Heart right ventricle (tissue), 16 donors: ENCODE results near the gene FBXO28. TPM values are rescaled to one million over a fixed set of nuclear protein-coding genes. Genes with fewer than 3 reads are reported as not detected.

ENCODE experiments used
- ATAC-seq, 8 donors: fragments of 200-7000 bp; cut with Tn5 transposase; one replicate each; pipeline ENCODE4 v1.9.1; 2020; ENCODE audit warnings: mild to moderate bottlenecking in 8 of 8, moderate library complexity in 8 of 8, moderate number of reproducible peaks in 1 of 8
- DNase-seq, 2 donors: peaks; one replicate each; pipeline ENCODE4 v3.0.0-alpha.2; 2020
- H3K27ac ChIP-seq, 10 donors: fragments of 200-600 bp; sonication (generic) in 2 of 10; one replicate each; pipeline versions ENCODE4 v1.5.0 to v1.8.0; 2020 to 2022; ENCODE audit warnings: mild to moderate bottlenecking in 3 of 10
- H3K27me3 ChIP-seq, 7 donors: fragments of 200-600 bp; one replicate each; pipeline ENCODE4 v1.8.0; 2021 to 2022; ENCODE audit warnings: mild to moderate bottlenecking in 2 of 7
- H3K36me3 ChIP-seq, 9 donors: fragments of 200-600 bp; sonication (generic) in 1 of 9; one replicate each; pipeline versions ENCODE4 v1.5.0 to v1.8.0; 2020 to 2022; ENCODE audit warnings: mild to moderate bottlenecking in 2 of 9
- H3K4me1 ChIP-seq, 9 donors: fragments of 200-600 bp; sonication (generic) in 1 of 9; one replicate each; pipeline versions ENCODE4 v1.5.0 to v1.8.0; 2020 to 2022; ENCODE audit warnings: mild to moderate bottlenecking in 4 of 9
- H3K4me3 ChIP-seq, 10 donors: fragments of 200-600 bp; sonication (generic) in 2 of 10; one replicate each; pipeline versions ENCODE4 v1.5.0 to v1.8.0; 2020 to 2022; ENCODE audit warnings: mild to moderate bottlenecking in 7 of 10, moderate library complexity in 2 of 10
- H3K9me3 ChIP-seq, 11 donors: fragments of 200-600 bp in 10 of 11; sonication (generic) in 2 of 11; one replicate each; pipeline versions ENCODE4 v1.5.0 to v1.8.0; 2013 to 2022; ENCODE audit warnings: mild to moderate bottlenecking in 2 of 11, control low read depth in 1 of 11, moderate library complexity in 1 of 11
- WGBS, 2 donors: extraction: QIAGEN DNeasy Blood & Tissue Kit; methylation state at CpG; one replicate each; pipeline ENCODE4 v1.1.7; 2013; ENCODE audit warnings: inconsistent platforms in 1 of 2; 5-methylcytosine and 5-hydroxymethylcytosine counted together
- intact Hi-C, 10 donors: fragments of 100-400 bp; cut with DNase I; formaldehyde crosslinking; loops; one replicate each; pipeline versions ENCODE4 v1.11.1 to v1.14.2; 2022
- polyA plus RNA-seq, 2 donors: library from polyadenylated mRNA; stranded (reverse); fragments of 200-250 nt; gene quantifications; one replicate each; pipeline ENCODE4 v1.2.3, GENCODE V29; 2013
- total RNA-seq, 10 donors: library from RNA; stranded (reverse); fragmentation: NEBNext Ultra II Directional in 3 of 10; extraction: Animal tissue kit (Norgen Biotek cat#: 25700) in 3 of 10; gene quantifications; one replicate each; pipeline versions ENCODE4 v1.2.1 to v1.2.4, GENCODE V29; 2021 to 2023
- TF ChIP-seq, protein P1 (sequence below), 9 donors: fragments of 200-600 bp; sonication (generic) in 2 of 9; IDR thresholded peaks; one replicate each; pipeline versions ENCODE4 v1.5.0 to v1.8.0; 2021 to 2022; ENCODE audit warnings: antibody characterized with exemption in 9 of 9, mild to moderate bottlenecking in 5 of 9, moderate library complexity in 1 of 9
- donor health status: Arrhythmogenic right ventricular cardiomyopathy.
- donor health status: ischemic (EF 13 %, LVEDD 7.1; RV severe dilation, severe dysfunction).
- donor health status: healthy with polysubstance abuse.
- donor health status: DM: no; HTN: yes; CAD: no.
- donor health status: DM: no; HTN: no; CAD: no.
- donor health status: ischemic (EF 25% LVEDD 6.9; RV normal size, moderate dysfunction).
- donor health status: ischemic (EF 25% LVEDD 5.7; RV mildly dilated, moderate dysfunction).
- donor health status: healthy.
- donor health status: DM: yes; HTN: yes; CAD: no.
- donor health status: Ischemic cardiomyopathy.
- donor health status: ischemic (EF 35%, LVEDD 5.7; RV mildly dilated, moderate dysfunction).
- donor health status: nonischemic (EF 11% LVEDD 7.7; RV severe dilation, severe dysfunction).
- donor health status: DM: yes; HTN: yes; CAD: no.
- donor health status: PGD.
- donor health status: ischemic (EF 29% LVEDD 5.4; RV normal size, mild dysfunction).
- donor health status: nonischemic (EF 23%, LVEDD 6.1; RV moderate dilation, normal function).

Gene FBXO28
- total and polyA plus RNA-seq, 12 donors = 5.9 to 22.9 (median 20.1) TPM

- H3K4me3 ChIP-seq = no peak overlapping the region
- H3K27ac ChIP-seq = no peak overlapping the region
- DNase-seq (no peak), ATAC-seq (no peak)
- intact Hi-C loops = no loop called here
- 45 to 51% methylated on average over 1 of the region's 1 CpG for WGBS, 2 donors
- H3K36me3 ChIP-seq = peaks cover 0 to 82% (median 40%) of the 10 kb centered on the region in 9 donors
- H3K9me3 ChIP-seq = peaks cover 0 to 8% (median 0%) of the 10 kb centered on the region in 11 donors
- TF ChIP-seq, protein P1, sequence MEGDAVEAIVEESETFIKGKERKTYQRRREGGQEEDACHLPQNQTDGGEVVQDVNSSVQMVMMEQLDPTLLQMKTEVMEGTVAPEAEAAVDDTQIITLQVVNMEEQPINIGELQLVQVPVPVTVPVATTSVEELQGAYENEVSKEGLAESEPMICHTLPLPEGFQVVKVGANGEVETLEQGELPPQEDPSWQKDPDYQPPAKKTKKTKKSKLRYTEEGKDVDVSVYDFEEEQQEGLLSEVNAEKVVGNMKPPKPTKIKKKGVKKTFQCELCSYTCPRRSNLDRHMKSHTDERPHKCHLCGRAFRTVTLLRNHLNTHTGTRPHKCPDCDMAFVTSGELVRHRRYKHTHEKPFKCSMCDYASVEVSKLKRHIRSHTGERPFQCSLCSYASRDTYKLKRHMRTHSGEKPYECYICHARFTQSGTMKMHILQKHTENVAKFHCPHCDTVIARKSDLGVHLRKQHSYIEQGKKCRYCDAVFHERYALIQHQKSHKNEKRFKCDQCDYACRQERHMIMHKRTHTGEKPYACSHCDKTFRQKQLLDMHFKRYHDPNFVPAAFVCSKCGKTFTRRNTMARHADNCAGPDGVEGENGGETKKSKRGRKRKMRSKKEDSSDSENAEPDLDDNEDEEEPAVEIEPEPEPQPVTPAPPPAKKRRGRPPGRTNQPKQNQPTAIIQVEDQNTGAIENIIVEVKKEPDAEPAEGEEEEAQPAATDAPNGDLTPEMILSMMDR (IDR thresholded peaks at IDR 0.05) = no peak
- H3K4me1 ChIP-seq = peaks cover 0 to 1% (median 0%) of the 10 kb centered on the region in 9 donors
- H3K27me3 ChIP-seq = no peaks in the 10 kb centered on the region
Measured at GRCh38 chr1:224132901-224133300, 19.0 kb downstream of the FBXO28 start.

DNA sequence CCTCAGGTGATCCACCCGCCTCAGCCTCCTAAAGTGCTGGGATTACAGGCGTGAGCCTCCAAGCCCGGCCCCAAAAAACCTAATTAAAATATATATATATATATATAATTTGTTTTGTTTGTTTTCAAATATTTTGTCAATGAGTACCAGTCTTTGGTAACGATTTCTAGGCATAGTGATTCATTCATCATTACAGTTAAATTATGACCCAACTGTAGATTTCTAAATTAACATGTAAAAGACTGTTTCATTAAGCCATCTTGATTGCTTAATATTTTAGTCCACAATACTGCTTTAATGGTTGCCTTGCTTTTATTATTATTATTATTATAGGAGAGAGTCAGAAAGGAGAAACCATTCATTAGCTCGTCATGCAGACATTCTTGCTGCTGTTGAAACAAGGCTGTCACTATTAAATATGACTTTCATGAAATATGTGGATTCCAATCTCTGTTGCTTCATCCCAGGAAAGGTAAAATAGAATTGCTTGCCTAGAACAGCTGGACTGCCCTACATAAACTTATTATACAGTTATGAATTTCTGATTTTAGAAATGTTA, 19.9 kb downstream of the FBXO28 start:
- DNase-seq (no peak), ATAC-seq (no peak)
- Histone ChIP-seq H3K27me3 (no peaks in the 10 kb centered on the region), H3K36me3 (peaks cover 0 to 91% (median 42%) of the 10 kb centered on the region in 9 donors), H3K27ac (no peak overlapping the region), H3K9me3 (peaks cover 0 to 8% (median 0%) of the 10 kb centered on the region in 11 donors), H3K4me3 (no peak overlapping the region), H3K4me1 (no peaks in the 10 kb centered on the region)
- WGBS, 2 donors = 80 to 91% methylated on average over 5 of the region's 5 CpGs
- intact Hi-C loops = no loop called here
- TF ChIP-seq, protein P1 (IDR thresholded peaks at IDR 0.05) = no peak

DNA sequence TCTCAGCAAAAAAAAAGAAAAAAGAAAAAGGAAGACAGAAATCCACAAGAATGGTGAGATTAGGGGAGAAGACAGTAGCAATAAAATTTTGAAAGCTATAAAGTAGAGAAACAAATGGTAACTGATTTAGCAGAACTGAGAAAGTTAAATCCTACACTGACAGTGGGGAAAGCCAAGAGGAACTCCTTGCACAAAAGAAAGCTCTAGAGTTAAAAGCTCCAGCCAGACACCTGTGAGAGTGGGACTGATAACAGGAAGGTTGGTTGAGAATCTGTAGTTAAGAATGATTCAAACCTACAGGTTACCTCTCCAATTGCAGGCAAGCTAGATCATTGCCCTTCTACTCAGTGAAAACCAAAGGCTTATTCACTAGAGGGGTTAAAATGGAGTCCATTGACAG, 23.6 kb downstream of the FBXO28 start:
- Histone ChIP-seq H3K4me1 (no peaks in the 10 kb centered on the region), H3K9me3 (no peaks in the 10 kb centered on the region), H3K36me3 (peaks cover 0 to 99% (median 31%) of the 10 kb centered on the region in 9 donors), H3K27ac (no peak overlapping the region), H3K4me3 (no peak overlapping the region), H3K27me3 (no peaks in the 10 kb centered on the region)
- DNase-seq (no peak), ATAC-seq (no peak)
- intact Hi-C loops = no loop called here
- TF ChIP-seq, protein P1 (IDR thresholded peaks at IDR 0.05) = no peak

DNA sequence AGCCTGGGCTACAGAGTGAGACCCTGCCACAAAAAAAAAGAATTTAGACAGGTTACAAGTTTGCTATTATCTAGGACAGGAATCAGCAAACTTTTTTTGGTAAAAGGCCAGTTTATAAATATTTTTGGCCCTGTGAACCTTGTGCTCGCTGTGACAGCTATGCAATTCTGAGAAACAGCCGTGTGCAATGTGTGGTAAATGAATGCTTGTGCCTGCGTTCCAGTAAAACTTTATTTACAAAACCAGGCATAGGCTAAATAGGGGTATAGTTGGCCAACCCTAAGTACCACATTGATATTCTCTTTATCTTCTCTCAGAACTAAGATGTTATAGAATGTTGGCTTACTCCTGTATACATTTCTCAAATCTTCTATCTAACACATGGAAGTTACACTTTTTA, 24.3 kb downstream of the FBXO28 start:
- Histone ChIP-seq H3K9me3 (no peaks in the 10 kb centered on the region), H3K27me3 (no peaks in the 10 kb centered on the region), H3K4me3 (no peak overlapping the region), H3K4me1 (no peaks in the 10 kb centered on the region), H3K27ac (no peak overlapping the region), H3K36me3 (peaks cover 0 to 99% (median 26%) of the 10 kb centered on the region in 9 donors)
- ATAC-seq (no peak), DNase-seq (no peak)
- intact Hi-C loops = no loop called here
- TF ChIP-seq, protein P1 (IDR thresholded peaks at IDR 0.05) = no peak
- WGBS, 2 donors = 75 to 95% methylated on average over 3 of the region's 3 CpGs
